ENCODE results near the gene LHX3. TPM values are rescaled to one million over a fixed set of nuclear protein-coding genes. Genes with fewer than 3 reads are reported as not detected.

The LHX3 gene
- total RNA-seq, 1 donor from 2014 or later, result 0.07 TPM

GRCh38 chr9:136185596-136186366 lies 19.1 kb downstream of the LHX3 start:
- no peaks in the 10 kb centered on the region for H3K9me3 Mint-ChIP-seq
- no peak for DNase-seq (ENCODE audit: low read depth, low spot score)
- H3K27ac Mint-ChIP-seq (ENCODE audit: unreplicated experiment), result no peak overlapping the region
- H3K27me3 Mint-ChIP-seq (ENCODE audit: low read depth), result peaks cover 39% of the 10 kb centered on the region
- no peak overlapping the region for H3K4me3 Mint-ChIP-seq
- TF ChIP-seq, protein P1, sequence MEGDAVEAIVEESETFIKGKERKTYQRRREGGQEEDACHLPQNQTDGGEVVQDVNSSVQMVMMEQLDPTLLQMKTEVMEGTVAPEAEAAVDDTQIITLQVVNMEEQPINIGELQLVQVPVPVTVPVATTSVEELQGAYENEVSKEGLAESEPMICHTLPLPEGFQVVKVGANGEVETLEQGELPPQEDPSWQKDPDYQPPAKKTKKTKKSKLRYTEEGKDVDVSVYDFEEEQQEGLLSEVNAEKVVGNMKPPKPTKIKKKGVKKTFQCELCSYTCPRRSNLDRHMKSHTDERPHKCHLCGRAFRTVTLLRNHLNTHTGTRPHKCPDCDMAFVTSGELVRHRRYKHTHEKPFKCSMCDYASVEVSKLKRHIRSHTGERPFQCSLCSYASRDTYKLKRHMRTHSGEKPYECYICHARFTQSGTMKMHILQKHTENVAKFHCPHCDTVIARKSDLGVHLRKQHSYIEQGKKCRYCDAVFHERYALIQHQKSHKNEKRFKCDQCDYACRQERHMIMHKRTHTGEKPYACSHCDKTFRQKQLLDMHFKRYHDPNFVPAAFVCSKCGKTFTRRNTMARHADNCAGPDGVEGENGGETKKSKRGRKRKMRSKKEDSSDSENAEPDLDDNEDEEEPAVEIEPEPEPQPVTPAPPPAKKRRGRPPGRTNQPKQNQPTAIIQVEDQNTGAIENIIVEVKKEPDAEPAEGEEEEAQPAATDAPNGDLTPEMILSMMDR (conservative IDR thresholded peaks at IDR 0.05), result no peak
- H3K36me3 Mint-ChIP-seq (ENCODE audit: low read depth), result no peaks in the 10 kb centered on the region
- peaks cover 8% of the 10 kb centered on the region for H3K4me1 Mint-ChIP-seq

- peaks cover 8% of the 10 kb centered on the region for H3K4me1 Mint-ChIP-seq
- H3K27me3 Mint-ChIP-seq (ENCODE audit: low read depth), result peaks cover 32% of the 10 kb centered on the region
- H3K4me3 Mint-ChIP-seq, result no peak overlapping the region
- TF ChIP-seq, protein P1 (conservative IDR thresholded peaks at IDR 0.05), result no peak
- DNase-seq (ENCODE audit: low read depth, low spot score), result no peak
- H3K9me3 Mint-ChIP-seq, result no peaks in the 10 kb centered on the region
- H3K27ac Mint-ChIP-seq (ENCODE audit: unreplicated experiment), result no peak overlapping the region
- no peaks in the 10 kb centered on the region for H3K36me3 Mint-ChIP-seq (ENCODE audit: low read depth)
Observed at GRCh38 chr9:136185066-136185465, 19.9 kb downstream of the LHX3 start.

- no peak for DNase-seq (ENCODE audit: low read depth, low spot score)
- Mint-ChIP-seq H3K4me3 (no peak overlapping the region), H3K4me1 (peaks cover 8% of the 10 kb centered on the region), H3K9me3 (no peaks in the 10 kb centered on the region), H3K36me3 (ENCODE audit: low read depth) (no peaks in the 10 kb centered on the region), H3K27me3 (ENCODE audit: low read depth) (peaks cover 24% of the 10 kb centered on the region), H3K27ac (ENCODE audit: unreplicated experiment) (no peak overlapping the region)
- TF ChIP-seq, protein P1 (conservative IDR thresholded peaks at IDR 0.05), result no peak
Observed at GRCh38 chr9:136182850-136183422, 22.0 kb downstream of the LHX3 start.

- H3K9me3 Mint-ChIP-seq, result no peaks in the 10 kb centered on the region
- peaks cover 19% of the 10 kb centered on the region for H3K27me3 Mint-ChIP-seq (ENCODE audit: low read depth)
- H3K27ac Mint-ChIP-seq (ENCODE audit: unreplicated experiment), result no peak overlapping the region
- no peak for DNase-seq (ENCODE audit: low read depth, low spot score)
- no peak overlapping the region for H3K4me3 Mint-ChIP-seq
- TF ChIP-seq, protein P1 (conservative IDR thresholded peaks at IDR 0.05), result no peak
- H3K4me1 Mint-ChIP-seq, result peaks cover 8% of the 10 kb centered on the region
- no peaks in the 10 kb centered on the region for H3K36me3 Mint-ChIP-seq (ENCODE audit: low read depth)
Observed at GRCh38 chr9:136182420-136182787, 22.5 kb downstream of the LHX3 start.

DNA sequence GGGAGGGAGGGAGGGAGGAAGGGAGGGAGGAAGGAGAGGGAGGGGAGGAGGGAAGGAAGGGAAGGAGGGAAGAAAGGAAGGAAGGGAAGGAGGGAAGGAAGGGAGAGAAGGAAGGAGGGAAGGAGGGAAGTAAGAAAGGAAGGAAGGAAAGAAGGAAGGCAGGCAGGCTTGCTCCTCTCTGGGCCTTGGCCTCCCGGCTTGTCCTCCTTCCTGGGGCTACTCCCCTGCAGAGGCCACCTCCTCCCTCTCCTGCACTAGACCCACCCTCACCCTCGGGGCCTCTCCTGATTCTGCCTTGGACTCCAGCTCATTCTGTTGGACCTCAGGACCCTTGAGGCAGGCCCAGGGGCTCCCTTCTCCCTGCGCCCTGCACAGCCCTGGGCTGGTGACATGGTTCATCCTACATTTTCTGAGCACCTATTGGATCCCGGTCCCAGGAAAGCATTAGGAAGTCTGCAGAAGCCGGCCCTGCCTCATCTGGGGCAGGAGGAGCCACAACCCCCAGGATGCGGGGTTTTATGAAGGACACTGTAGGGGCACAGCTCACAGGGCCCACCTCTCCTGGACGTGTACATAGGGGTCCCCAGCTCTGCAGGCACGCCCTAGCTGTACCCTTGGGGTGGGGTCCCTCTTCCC lies 23.0 kb downstream of the LHX3 start:
- H3K27ac Mint-ChIP-seq (ENCODE audit: unreplicated experiment), result no peak overlapping the region
- peaks cover 16% of the 10 kb centered on the region for H3K27me3 Mint-ChIP-seq (ENCODE audit: low read depth)
- H3K4me3 Mint-ChIP-seq, result no peak overlapping the region
- H3K4me1 Mint-ChIP-seq, result peaks cover 8% of the 10 kb centered on the region
- TF ChIP-seq, protein P1 (conservative IDR thresholded peaks at IDR 0.05), result no peak
- no peaks in the 10 kb centered on the region for H3K36me3 Mint-ChIP-seq (ENCODE audit: low read depth)
- DNase-seq (ENCODE audit: low read depth, low spot score), result no peak
- H3K9me3 Mint-ChIP-seq, result no peaks in the 10 kb centered on the region
